Activated CD4-positive, alpha-beta T cell treated with anti-CD3 and anti-CD28 coated beads for 4 hours (primary cell): Measurements from ENCODE around the gene CHST6.
A peak's percentile ranks its signal among the peaks of the same experiment; 100 is the strongest.
"Not testable (repeated sequence)": the region's sequence is repeated elsewhere in the genome, so short reads cannot be mapped to it uniquely, and the experiment has no call there.

Experiments
- DNase-seq, 2 donors: peaks; one replicate each; pipeline ENCODE4 v3.0.0-alpha.2; 2020

CHST6 gene

DNA sequence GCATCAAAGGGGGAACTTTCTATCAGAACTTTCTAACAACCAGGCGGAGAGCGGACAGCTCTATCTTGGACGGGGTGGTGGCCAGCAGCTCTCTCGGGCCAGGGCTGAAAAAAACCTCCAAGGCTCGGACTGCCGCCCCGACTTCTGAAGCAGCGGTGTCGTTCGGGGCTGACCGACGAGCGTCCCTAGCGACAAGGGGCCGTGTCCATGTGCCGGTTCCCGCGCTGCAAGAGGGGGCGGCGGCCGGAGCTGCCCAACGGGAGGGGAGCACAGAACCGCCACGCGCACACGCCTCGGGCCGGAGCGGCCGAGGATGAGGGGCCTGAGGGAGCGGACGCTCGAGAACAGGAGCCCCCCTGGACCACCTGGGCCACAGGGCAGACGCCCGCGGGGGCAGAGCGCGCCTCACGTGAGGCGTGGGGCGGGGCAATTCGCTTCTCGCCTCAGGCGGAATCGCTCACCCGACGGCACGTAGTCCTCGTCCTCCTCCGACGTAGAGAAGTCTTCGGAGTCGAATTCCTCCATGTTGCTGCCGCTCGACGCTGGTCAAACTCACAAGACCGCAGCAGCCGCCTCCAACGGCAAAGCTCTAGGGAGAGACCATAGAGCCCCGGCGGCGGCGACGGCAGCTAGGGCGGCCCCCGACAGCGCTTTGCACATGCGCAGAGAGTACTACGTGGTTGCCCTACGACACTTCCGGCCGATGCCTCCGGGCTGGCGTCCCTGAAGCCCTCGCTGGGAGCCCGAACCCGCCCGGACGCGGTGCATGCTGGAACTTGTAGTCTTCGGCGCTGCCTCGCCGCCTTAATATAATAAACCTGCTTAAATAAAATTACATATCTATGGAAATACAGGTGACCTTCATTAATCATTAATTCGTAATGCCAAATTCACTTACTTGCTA lies 62.2 kb downstream of the CHST6 start, which contains the start of gene CFDP1:
Gene CFDP1, minus strand, starts transcription at position 676 of the 904 bp plus-strand sequence. Its CDS starts 151 bp downstream, at position 525.
- DNase-seq = peak; percentile 95 to 97

DNA sequence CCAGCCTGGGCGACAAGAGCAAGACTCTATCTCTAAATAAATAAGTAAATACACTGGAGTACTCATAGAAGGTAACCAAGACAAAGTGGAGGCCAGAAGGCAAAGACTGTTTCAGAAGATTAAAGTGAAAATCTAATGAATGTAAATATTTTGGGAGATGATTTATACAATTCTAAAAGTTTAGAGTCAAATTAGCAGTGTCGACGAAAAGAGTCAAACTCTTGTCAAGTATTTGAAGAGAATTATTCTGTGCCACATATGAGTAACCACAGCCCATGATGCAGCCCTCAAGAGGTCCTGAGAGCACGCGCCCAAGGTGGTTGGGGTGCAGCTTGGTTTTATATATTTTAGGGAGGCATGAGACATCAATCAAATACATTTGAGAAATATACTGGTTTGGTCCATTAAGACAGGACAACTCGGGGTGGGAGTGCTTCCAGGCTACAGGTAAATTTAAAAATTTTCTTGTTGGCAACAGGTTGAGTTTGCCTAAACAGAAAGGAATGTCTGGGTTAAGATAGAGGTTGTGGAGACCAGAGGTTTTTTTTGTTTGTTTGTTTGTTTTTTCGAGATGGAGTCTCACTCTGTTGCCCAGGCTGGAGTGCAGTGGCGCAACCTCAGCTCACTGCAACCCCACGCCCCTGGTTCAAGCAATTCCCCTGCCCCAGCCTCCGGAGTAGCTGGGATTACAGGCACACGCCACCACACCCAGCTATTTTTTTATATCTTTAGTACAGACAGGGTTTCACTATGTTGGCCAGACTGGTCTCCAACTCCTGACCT lies 65.4 kb downstream of the CHST6 start:
- DNase-seq = no peak

DNA sequence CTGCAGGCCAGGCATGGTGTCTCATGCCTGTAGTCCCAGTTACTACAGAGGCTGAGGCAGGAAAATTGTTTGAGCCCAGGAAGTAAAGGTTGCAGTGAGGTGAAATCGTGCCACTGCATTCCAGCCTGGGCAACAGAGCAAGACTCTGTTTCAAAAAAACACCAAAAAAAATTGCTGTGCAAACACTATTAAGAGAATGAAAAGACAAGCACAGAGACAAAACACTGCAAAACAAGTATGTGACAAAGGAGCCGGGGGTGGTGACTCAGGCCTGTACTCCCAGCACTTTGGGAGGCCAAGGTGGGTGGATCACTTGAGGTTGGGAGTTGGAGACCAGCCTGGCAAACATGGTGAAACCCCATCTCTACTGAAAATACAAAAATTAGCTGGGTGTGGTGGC lies 68.7 kb downstream of the CHST6 start:
- not testable (repeated sequence) for DNase-seq

DNA sequence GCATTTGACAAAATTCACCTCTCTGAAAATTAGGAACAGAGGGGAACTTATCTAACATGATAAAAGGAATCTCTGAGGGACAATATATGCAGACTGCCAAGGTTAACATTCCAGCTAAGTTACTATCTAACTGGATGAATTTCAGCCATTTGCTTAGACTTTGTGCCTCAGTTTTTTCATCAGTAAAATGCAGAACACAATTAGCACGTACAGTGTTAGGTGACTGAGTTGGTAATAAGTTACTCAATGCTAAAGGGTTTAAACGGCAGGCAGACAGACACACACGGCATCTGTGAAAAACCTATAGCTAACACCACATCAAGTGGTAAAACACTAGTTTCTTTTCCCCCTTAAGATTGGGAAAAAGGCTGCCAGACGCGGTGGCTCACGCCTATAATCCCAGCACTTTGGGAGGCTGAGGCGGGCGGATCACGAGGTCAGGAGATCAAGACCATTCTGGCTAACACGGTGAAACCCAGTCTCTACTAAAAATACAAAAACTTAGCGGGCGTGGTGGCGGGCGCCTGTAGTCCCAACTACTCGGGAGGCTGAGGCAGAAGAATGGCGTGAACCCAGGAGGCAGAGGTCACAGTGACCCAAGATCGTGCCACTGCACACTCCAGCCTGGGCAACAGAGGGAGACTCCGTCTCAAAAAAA lies 71.0 kb downstream of the CHST6 start:
- not testable (repeated sequence) for DNase-seq

DNA sequence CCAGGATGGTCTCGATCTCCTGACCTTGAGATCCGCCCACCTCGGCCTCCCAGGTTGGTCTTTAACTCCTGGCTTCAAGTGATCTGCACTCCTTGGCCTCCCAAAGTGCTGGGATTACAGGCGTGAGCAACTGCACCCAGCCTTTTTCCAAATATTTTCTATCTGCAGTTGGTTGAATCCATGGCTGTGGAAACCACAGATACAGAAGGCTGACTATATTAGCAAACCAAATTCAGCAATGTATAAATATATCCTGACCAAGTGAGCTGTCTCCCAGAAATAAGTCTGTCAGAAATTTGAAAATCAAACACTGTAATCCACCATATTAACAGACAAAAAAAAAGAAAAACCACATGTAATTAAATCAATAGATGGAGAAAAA lies 71.5 kb downstream of the CHST6 start:
- no peak for DNase-seq
